HG02870 (cell line): ENCODE results near the gene KMT2E.
"Not testable (repeated sequence)": the region's sequence is repeated elsewhere in the genome, so short reads cannot be mapped to it uniquely, and the experiment has no call there.

Experiments
- ATAC-seq: cut with Tn5 transposase; IDR thresholded peaks from one replicate; pipeline ENCODE4 v1.9.1; 2021; ENCODE audit warnings: mild to moderate bottlenecking, moderate library complexity; ENCODE audit not compliant: unreplicated experiment

The KMT2E gene, protein sequence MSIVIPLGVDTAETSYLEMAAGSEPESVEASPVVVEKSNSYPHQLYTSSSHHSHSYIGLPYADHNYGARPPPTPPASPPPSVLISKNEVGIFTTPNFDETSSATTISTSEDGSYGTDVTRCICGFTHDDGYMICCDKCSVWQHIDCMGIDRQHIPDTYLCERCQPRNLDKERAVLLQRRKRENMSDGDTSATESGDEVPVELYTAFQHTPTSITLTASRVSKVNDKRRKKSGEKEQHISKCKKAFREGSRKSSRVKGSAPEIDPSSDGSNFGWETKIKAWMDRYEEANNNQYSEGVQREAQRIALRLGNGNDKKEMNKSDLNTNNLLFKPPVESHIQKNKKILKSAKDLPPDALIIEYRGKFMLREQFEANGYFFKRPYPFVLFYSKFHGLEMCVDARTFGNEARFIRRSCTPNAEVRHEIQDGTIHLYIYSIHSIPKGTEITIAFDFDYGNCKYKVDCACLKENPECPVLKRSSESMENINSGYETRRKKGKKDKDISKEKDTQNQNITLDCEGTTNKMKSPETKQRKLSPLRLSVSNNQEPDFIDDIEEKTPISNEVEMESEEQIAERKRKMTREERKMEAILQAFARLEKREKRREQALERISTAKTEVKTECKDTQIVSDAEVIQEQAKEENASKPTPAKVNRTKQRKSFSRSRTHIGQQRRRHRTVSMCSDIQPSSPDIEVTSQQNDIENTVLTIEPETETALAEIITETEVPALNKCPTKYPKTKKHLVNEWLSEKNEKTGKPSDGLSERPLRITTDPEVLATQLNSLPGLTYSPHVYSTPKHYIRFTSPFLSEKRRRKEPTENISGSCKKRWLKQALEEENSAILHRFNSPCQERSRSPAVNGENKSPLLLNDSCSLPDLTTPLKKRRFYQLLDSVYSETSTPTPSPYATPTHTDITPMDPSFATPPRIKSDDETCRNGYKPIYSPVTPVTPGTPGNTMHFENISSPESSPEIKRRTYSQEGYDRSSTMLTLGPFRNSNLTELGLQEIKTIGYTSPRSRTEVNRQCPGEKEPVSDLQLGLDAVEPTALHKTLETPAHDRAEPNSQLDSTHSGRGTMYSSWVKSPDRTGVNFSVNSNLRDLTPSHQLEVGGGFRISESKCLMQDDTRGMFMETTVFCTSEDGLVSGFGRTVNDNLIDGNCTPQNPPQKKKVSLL (N-terminal part only)

DNA sequence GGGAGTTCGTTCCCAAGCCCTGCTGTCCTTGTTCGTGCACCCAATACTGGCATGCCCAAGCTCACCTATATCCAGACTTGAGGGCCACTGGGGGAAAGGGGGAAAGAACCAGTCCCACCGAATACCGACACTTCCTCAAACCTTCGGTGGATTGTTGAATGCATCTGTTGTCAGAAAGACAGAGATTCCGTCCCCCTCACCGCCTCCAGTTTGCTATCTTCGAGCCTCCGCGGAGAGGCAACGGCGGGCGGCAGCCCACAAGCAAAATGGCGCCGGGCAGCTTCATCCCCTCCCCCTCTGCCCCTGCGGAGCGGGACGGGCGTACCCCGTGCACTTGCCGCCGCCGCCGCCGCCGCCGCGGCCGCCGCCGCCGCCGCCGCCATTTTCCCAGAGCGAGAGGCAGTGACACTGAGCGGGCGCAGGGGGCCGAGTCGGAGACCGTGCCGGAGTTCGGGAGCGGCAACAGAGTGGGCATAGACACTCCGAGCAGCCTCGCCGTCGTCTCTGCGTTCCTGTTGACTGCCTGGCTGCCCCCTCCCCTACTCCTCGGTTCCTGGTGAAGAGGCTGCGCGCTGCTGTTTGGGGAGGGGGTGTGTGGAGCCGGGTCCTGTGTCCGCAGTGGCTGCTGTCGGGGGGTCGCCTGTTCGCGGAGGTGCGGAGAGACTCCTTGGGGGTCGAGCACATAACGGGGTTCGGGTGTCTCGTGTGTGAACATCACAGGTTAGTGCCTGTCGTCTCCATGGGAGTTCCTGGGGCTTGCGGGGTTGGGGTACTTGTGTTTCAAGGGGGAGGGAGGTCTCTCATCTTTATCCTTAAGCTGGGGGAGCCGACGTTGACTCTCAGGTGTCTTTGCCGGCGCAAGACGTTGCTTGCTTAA lies at the start of gene KMT2E:
Gene KMT2E, plus strand, starts transcription at position 390 of the 877 bp plus-strand sequence. CDS start 26,748 bp downstream, outside the sequence.
- peak; percentile 16 for ATAC-seq

DNA sequence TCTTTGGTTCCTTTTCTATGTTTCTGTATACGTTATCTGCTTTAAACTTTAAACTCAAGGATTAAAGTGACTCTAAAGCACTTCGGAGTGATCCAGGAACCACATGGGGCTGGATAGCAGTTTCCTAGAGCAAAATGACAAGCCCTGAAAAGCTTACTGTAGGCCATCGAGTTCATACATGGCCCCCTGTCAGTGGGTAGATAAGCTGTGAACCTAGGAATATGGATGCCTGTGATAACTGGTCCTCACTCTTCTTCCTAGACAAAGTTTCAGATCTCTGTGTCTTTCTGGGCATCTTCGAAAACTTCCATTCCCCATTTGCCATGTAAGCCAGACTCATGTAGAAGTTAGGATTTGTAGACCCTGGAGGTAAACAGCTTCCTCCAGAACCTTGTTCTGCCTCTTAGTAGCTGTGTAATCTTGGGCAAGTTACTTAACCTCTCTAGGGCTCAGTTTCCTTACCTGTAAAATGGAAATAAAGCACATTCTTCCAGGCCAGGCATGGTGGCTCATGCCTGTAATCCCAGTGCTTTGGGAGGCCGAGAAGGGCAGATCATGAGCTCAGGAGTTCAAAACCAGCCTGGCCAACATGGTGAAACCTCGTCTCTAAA lies 49.3 kb upstream of the KMT2E start:
- ATAC-seq = no peak

- ATAC-seq = no peak
Observed at GRCh38 chr7:104966022-104966421, 48.0 kb upstream of the KMT2E start.

- no peak for ATAC-seq
Observed at GRCh38 chr7:104967088-104967487, 46.9 kb upstream of the KMT2E start.

DNA sequence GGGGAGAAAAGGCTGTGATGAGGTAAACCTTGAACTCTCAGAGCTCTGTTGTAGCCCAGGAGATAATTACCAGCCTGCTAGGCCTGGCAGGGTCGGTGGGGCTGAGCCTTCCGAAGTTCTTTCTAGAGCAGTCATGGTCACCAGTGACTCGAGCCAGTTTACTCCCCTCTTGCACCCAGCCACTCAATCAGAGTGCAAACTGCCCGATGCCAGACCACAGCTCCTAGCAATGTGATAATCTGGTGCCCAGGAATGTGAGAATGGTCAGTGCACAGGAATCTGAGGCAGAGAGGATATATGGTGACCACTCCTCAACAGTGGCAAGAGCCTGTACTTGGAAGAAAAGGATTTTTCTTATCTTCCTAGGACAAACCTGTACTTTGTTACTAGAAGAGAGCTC lies 46.4 kb upstream of the KMT2E start:
- ATAC-seq = no peak

GRCh38 chr7:104968648-104969047 lies 45.4 kb upstream of the KMT2E start:
- no peak for ATAC-seq

DNA sequence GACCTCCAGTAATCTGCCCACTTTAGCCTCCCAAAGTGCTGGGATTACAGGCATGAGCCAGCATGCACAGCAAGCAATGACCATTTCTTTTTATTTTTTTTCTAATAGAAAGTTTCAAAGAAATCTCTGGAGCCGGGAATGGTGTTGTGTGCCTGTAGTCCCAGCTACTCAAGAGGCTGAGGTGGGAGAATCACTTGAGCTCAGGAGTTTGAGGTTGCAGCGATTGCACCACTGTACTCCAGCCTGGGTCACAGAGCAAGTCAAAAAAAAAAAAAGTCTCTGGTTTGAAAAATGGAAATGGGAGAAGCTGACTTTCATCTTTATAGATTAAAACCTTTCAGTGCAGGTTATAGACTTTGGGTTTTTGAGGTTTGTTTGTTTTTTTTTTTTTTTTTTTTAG lies 44.8 kb upstream of the KMT2E start:
- ATAC-seq = no peak

DNA sequence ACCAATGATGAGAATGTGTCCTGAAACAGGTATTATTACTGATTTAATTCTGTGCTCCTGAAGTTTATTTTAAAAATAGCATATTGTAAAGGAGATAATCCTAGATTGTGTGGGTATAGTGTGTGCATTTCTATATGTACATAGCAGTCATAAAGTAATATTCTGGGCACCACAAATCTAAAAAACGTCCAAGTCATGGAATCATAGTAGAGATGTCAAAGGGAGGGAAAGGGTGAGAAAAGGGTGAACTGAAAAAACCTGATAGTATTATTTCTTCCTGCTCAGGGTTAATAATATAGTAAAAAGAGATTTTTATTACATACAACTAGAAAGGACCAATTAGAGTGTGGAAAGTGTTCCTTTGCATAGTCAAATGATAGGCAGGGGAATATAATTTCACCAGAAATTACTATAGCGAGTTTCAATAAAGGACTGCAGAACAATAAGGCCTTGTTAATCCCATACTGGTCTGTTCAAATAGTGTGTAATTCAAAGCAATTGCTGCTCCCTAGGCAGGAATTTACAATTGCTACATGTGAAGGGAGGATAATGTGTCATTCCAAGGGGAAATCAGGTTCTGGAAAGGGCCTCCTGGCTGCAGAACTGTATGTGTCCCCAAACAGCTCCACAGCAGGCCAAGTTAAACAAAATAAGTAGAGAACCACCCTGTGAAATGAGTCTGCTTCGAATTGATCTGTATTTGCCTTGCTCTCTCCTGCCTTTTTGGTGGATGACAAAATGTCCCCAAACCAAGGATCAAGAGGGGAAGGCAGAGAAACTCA lies 42.5 kb upstream of the KMT2E start:
- no peak for ATAC-seq

GRCh38 chr7:104972500-104972899 lies 41.5 kb upstream of the KMT2E start:
- ATAC-seq = no peak

DNA sequence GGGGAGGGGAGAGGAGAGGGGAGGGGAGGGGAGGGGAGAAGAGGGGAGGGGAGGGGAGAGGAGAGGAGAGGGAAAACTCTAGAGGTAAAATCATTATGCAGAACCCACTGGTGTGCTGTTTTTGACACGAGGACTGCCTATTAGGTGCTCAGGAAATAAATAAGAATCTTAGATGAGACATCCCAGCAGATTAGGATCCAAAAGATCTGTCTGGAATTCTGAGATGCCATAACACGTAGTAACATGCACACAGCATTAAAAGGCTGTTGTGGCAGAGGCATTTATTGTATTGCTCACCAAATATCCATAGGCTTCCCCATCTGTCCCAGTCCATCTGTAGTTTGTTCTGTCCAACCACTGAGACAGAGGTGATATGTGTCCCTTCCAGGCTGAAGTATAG lies 40.8 kb upstream of the KMT2E start:
- ATAC-seq = no peak

DNA sequence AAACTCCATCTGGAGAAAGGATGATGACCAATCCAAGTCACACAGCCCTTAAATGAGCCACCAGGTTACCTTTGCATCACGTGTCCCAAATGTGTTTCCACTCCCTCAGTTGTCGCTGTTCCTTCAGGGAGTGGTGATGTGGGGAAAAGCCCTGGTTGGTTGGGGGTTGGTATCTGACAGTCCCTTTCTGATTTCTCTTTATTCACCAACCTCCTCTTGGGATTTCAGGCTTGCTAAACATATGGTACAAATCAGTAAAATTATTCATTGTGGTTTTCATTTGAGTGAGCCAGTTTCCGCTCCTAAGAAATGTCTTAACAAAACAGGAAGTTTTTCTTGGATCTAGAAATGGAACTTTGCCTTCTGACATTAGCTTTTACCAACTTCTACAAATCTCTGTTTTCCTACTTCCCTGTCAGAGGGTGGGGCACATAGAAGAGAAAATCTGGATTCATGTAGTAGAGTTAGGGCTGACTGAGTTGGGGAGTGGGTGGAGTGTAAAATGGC lies 40.0 kb upstream of the KMT2E start:
- ATAC-seq = no peak

GRCh38 chr7:104975553-104975952 lies 38.5 kb upstream of the KMT2E start:
- not testable (repeated sequence) for ATAC-seq

- ATAC-seq = no peak
Observed at GRCh38 chr7:104976966-104977636, 36.9 kb upstream of the KMT2E start.

- ATAC-seq = no peak
Observed at GRCh38 chr7:104978460-104978859, 35.5 kb upstream of the KMT2E start.

DNA sequence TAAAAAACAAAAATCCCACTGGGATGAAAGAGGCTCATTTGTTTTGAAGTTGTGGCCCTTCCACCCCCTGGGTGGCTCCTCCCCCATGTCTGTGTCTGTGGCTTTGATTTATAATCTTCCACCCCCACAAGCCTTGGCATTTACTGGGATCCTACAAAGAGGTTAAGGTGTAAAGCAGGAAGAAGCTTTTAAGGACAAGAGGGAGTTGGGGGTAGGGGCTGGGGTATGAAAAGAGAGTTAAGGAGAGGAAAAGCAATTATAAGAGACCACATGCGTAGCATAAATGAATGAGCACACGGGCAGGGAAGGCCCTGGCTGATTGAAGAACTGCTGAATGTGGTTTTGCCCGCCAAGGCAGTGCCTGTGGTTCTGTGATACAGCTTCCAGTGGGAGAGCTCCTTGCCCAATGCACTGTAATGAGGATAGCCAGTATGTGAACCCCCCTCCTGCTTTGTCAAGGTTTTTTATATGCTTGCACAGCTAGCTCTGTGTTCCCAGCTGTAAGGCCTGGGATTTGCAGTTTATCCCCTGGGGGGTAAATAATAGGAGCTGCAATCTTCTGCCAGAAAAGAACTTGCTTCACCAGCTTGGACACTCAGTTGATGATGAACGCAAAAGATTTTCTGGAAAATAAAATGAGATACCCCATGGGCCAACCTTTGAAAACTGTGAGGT lies 34.7 kb upstream of the KMT2E start:
- ATAC-seq = no peak

DNA sequence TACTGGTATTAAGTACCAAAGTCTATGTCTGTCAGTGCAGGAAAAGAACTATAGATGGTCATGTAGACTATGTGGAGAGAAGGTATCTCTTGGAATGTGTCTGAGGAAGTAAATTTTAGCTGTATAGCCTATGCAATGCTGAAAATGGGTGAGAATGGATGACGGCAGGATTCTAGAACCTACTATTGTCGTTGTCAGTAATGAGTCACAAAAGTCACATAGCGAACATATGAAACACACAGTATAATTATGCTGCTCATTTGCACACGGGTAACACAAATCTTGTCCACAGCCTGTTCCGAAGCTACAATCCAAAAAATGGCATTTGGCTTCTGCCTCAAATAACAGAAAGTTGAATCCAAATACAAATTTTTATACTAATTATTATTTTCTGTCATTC lies 33.6 kb upstream of the KMT2E start:
- no peak for ATAC-seq

GRCh38 chr7:104980841-104981671 lies 32.9 kb upstream of the KMT2E start:
- no peak for ATAC-seq
